HTERT RPE-1 (cell line): ENCODE measurements around the gene GALNT17.
"Not testable (repeated sequence)": the region's sequence is repeated elsewhere in the genome, so short reads cannot be mapped to it uniquely, and the experiment has no call there.

Experiments used
- in situ Hi-C: fragments of 300-500 bp; cut with MboI; formaldehyde crosslinking; loops from 4 replicates; pipeline ENCODE4 v1.14.3; 2020; ENCODE audit warnings: low sequenced_read_pairs

Gene GALNT17

GRCh38 chr7:71712653-71713180 lies 580.8 kb downstream of the GALNT17 start:
- in situ Hi-C loops = no loop called here

GRCh38 chr7:71716690-71717089 lies 584.7 kb downstream of the GALNT17 start:
- in situ Hi-C loops = no loop called here

GRCh38 chr7:71718563-71718962 lies 586.6 kb downstream of the GALNT17 start:
- in situ Hi-C loops = no loop called here

- in situ Hi-C loops = no loop called here
Measured at GRCh38 chr7:71721742-71722141, 589.8 kb downstream of the GALNT17 start.

GRCh38 chr7:71723859-71724258 lies 591.9 kb downstream of the GALNT17 start:
- in situ Hi-C loops = no loop called here

GRCh38 chr7:71727347-71727746 lies 595.4 kb downstream of the GALNT17 start:
- in situ Hi-C loops = no loop called here

GRCh38 chr7:71731740-71732139 lies 599.8 kb downstream of the GALNT17 start:
- in situ Hi-C loops = no loop called here

GRCh38 chr7:71733107-71733870 lies 601.3 kb downstream of the GALNT17 start:
- in situ Hi-C loops = no loop called here

- in situ Hi-C loops = no loop called here
Measured at GRCh38 chr7:71735961-71736556, 604.1 kb downstream of the GALNT17 start.

GRCh38 chr7:71737931-71738540 lies 606.1 kb downstream of the GALNT17 start:
- in situ Hi-C loops = not testable (repeated sequence)

GRCh38 chr7:71739520-71740173 lies 607.7 kb downstream of the GALNT17 start:
- in situ Hi-C loops = no loop called here

GRCh38 chr7:71740174-71740560 lies 608.2 kb downstream of the GALNT17 start:
- in situ Hi-C loops = no loop called here

GRCh38 chr7:71746006-71746405 lies 614.1 kb downstream of the GALNT17 start:
- in situ Hi-C loops = no loop called here

- in situ Hi-C loops = no loop called here
Measured at GRCh38 chr7:71750290-71750689, 618.3 kb downstream of the GALNT17 start.

- in situ Hi-C loops = no loop called here
Measured at GRCh38 chr7:71752171-71752935, 620.4 kb downstream of the GALNT17 start.

- in situ Hi-C loops = no loop called here
Measured at GRCh38 chr7:71753236-71753635, 621.3 kb downstream of the GALNT17 start.

- in situ Hi-C loops = no loop called here
Measured at GRCh38 chr7:71753956-71754664, 622.2 kb downstream of the GALNT17 start.

- in situ Hi-C loops = no loop called here
Measured at GRCh38 chr7:71754828-71755227, 622.9 kb downstream of the GALNT17 start.

GRCh38 chr7:71761336-71761735 lies 629.4 kb downstream of the GALNT17 start:
- in situ Hi-C loops = no loop called here
